CD14-positive monocyte (primary cell): ENCODE data around the gene TSHZ2. TPM values are rescaled to one million over a fixed set of nuclear protein-coding genes. Genes with fewer than 3 reads are reported as not detected.

Experiments used
- DNase-seq, 3 donors: peaks; one replicate each; pipeline ENCODE4 v3.0.0-alpha.2; 2011 to 2022
- H2AFZ ChIP-seq: 2 replicates; pipeline ENCODE4 v1.6.0; 2012; ENCODE audit warnings: mild to moderate bottlenecking, low read depth, low read length, inconsistent platforms; ENCODE audit not compliant: insufficient read depth, poor library complexity, severe bottlenecking
- H3K27ac ChIP-seq, 2 donors: 1 replicate in 1 of 2; 2 replicates in 1 of 2; pipeline ENCODE4 v1.5.1; 2012 to 2013; ENCODE audit warnings: low read length in 2 of 2, control low read depth in 1 of 2, inconsistent platforms in 1 of 2, low read depth in 1 of 2, mild to moderate bottlenecking in 1 of 2
- H3K27me3 ChIP-seq, 2 donors: one replicate each; pipeline versions ENCODE4 v1.6.0 to v1.6.1; 2011 to 2013; ENCODE audit warnings: low read length in 2 of 2; ENCODE audit not compliant: control insufficient read depth in 2 of 2, insufficient read depth in 2 of 2
- H3K36me3 ChIP-seq, 2 donors: replicated peaks in 1 of 2; 1 replicate in 1 of 2; 2 replicates in 1 of 2; pipeline versions ENCODE4 v1.5.1 to v1.6.1; 2012 to 2013; ENCODE audit warnings: low read length in 2 of 2, control low read depth in 1 of 2, inconsistent platforms in 1 of 2, mild to moderate bottlenecking in 1 of 2; ENCODE audit not compliant: insufficient read depth in 2 of 2, control insufficient read depth in 1 of 2
- H3K4me1 ChIP-seq, 2 donors: 1 replicate in 1 of 2; 2 replicates in 1 of 2; pipeline versions ENCODE4 v1.5.1 to v1.6.1; 2012 to 2013; ENCODE audit warnings: low read length in 2 of 2, control low read depth in 1 of 2, inconsistent platforms in 1 of 2, mild to moderate bottlenecking in 1 of 2, moderate library complexity in 1 of 2; ENCODE audit not compliant: insufficient read depth in 2 of 2, control insufficient read depth in 1 of 2
- H3K4me2 ChIP-seq: replicated peaks from 2 replicates; pipeline ENCODE3; 2012; ENCODE audit warnings: low read length, moderate library complexity, mild to moderate bottlenecking; ENCODE audit not compliant: poor library complexity, severe bottlenecking; ENCODE audit errors: extremely low read depth
- H3K4me3 ChIP-seq, 3 experiments: fragments of 200-600 bp in 1 of 3; sonication (generic) in 1 of 3; replicated peaks in 1 of 3; 1 replicate in 2 of 3; 2 replicates in 1 of 3; pipeline ENCODE4 v1.5.1; 2011 to 2013; ENCODE audit warnings: low read length in 3 of 3, mild to moderate bottlenecking in 3 of 3, control low read depth in 2 of 3, low read depth in 2 of 3, inconsistent platforms in 1 of 3, moderate library complexity in 1 of 3
- H3K79me2 ChIP-seq: 2 replicates; pipeline ENCODE4 v1.6.0; 2012; ENCODE audit warnings: mild to moderate bottlenecking, control low read depth, inconsistent platforms, low read length, moderate library complexity; ENCODE audit not compliant: insufficient read depth
- H3K9ac ChIP-seq: 2 replicates; pipeline ENCODE4 v1.6.0; 2017; ENCODE audit warnings: low read length, mild to moderate bottlenecking; ENCODE audit not compliant: insufficient read depth, poor library complexity, severe bottlenecking
- H3K9me3 ChIP-seq, 2 donors: replicated peaks in 1 of 2; 1 replicate in 1 of 2; 2 replicates in 1 of 2; pipeline versions ENCODE4 v1.5.1 to v1.6.1; 2012 to 2013; ENCODE audit warnings: low read length in 2 of 2, control low read depth in 1 of 2; ENCODE audit not compliant: control insufficient read depth in 1 of 2, insufficient read depth in 1 of 2
- H4K20me1 ChIP-seq: 2 replicates; pipeline ENCODE4 v1.6.0; 2012; ENCODE audit warnings: mild to moderate bottlenecking, low read length, control low read depth, moderate library complexity; ENCODE audit not compliant: insufficient read depth
- H3K27ac Mint-ChIP-seq, 7 donors: one replicate each; pipeline ENCODE4 v1.8.0; 2020; ENCODE audit warnings: mild to moderate bottlenecking in 7 of 7, mixed read lengths in 7 of 7, moderate library complexity in 6 of 7, inconsistent platforms in 2 of 7
- H3K27me3 Mint-ChIP-seq, 3 donors: one replicate each; pipeline ENCODE4 v1.8.0; 2021 to 2022; ENCODE audit warnings: low read depth in 3 of 3, mild to moderate bottlenecking in 3 of 3, mixed read lengths in 3 of 3, moderate library complexity in 3 of 3, inconsistent platforms in 1 of 3
- H3K36me3 Mint-ChIP-seq, 2 donors: one replicate each; pipeline ENCODE4 v1.8.0; 2020; ENCODE audit warnings: mixed read lengths in 2 of 2, inconsistent platforms in 1 of 2, mild to moderate bottlenecking in 1 of 2
- H3K4me1 Mint-ChIP-seq: one replicate; pipeline ENCODE4 v1.8.0; 2020; ENCODE audit warnings: mild to moderate bottlenecking, mixed read lengths
- H3K4me3 Mint-ChIP-seq, 2 donors: one replicate each; pipeline ENCODE4 v1.8.0; 2020; ENCODE audit warnings: mild to moderate bottlenecking in 2 of 2, mixed read lengths in 2 of 2, moderate library complexity in 1 of 2
- H3K9me3 Mint-ChIP-seq, 7 donors: one replicate each; pipeline ENCODE4 v1.8.0; 2020 to 2022; ENCODE audit warnings: mixed read lengths in 7 of 7, mild to moderate bottlenecking in 6 of 7, moderate library complexity in 6 of 7, inconsistent platforms in 2 of 7
- WGBS: methylation state at CpG from one replicate; pipeline ENCODE4 v1.1.5; 2013; ENCODE audit warnings: missing lambda C conversion rate; ENCODE audit not compliant: insufficient coverage; 5-methylcytosine and 5-hydroxymethylcytosine counted together
- intact Hi-C, 2 donors: fragments of 100-400 bp; cut with micrococcal nuclease; formaldehyde crosslinking; loops; one replicate each; pipeline versions ENCODE4 v1.15.0 to v1.15.1; 2023
- polyA plus RNA-seq, 3 donors: library from polyadenylated mRNA; depleted of rRNA in 1 of 3; unstranded in 2 of 3; stranded (reverse) in 1 of 3; fragments of 300-500 nt in 2 of 3; fragments of >200 nt in 1 of 3; fragmentation: Illumina TruSeq in 2 of 3; gene quantifications; 1 replicate in 2 of 3; 2 replicates in 1 of 3; pipeline ENCODE4 v1.2.3, GENCODE V29; 2012 to 2021
- TF ChIP-seq, protein P1 (sequence below): fragments of 200-600 bp; IDR thresholded peaks from one replicate; pipeline ENCODE4 v1.8.0; 2022; ENCODE audit warnings: antibody characterized with exemption, mild to moderate bottlenecking

Gene TSHZ2
- polyA plus RNA-seq, 3 donors, result not detected

DNA sequence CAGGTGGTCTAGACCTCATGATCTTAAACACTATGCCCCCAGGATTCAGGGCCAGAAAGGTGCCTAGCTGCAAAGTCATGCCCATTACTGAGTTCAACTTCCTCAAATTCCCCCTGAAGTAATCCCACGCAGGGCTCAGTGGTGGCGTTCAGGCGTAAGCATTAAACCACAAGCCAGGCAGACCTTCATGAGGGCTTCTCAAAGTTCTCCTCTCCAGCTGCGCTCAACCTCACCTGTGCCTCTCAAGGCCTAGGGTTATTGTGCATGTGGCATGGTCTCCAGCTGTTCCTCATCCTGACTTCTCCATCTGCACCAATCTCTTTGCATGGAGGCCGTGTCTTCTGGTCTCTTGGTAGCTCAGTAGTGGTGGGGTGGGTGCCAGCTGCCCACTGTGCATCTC is 113.6 kb downstream of the TSHZ2 start:
- intact Hi-C loops, result no loop called here
- H3K9ac ChIP-seq, result no peak overlapping the region
- H4K20me1 ChIP-seq, result no peaks in the 10 kb centered on the region
- H3K4me1 Mint-ChIP-seq, result no peaks in the 10 kb centered on the region
- WGBS, result 0% methylated on average over 3 of the region's 5 CpGs
- no peaks in the 10 kb centered on the region for H3K4me1 ChIP-seq
- H3K27ac ChIP-seq, result no peak overlapping the region
- H3K4me3 ChIP-seq, result no peak overlapping the region
- H3K4me2 ChIP-seq, result no peak overlapping the region
- no peaks in the 10 kb centered on the region for H3K27me3 Mint-ChIP-seq
- H3K9me3 ChIP-seq, result no peaks in the 10 kb centered on the region
- no peaks in the 10 kb centered on the region for H3K36me3 ChIP-seq
- no peak overlapping the region for H2AFZ ChIP-seq
- H3K4me3 Mint-ChIP-seq, result no peak overlapping the region
- no peak for DNase-seq
- peaks cover 0 to 3% (median 0%) of the 10 kb centered on the region in 7 donors for H3K9me3 Mint-ChIP-seq
- H3K36me3 Mint-ChIP-seq, result no peaks in the 10 kb centered on the region
- no peaks in the 10 kb centered on the region for H3K27me3 ChIP-seq
- H3K27ac Mint-ChIP-seq, result no peak overlapping the region
- H3K79me2 ChIP-seq, result no peaks in the 10 kb centered on the region
- TF ChIP-seq, protein P1, sequence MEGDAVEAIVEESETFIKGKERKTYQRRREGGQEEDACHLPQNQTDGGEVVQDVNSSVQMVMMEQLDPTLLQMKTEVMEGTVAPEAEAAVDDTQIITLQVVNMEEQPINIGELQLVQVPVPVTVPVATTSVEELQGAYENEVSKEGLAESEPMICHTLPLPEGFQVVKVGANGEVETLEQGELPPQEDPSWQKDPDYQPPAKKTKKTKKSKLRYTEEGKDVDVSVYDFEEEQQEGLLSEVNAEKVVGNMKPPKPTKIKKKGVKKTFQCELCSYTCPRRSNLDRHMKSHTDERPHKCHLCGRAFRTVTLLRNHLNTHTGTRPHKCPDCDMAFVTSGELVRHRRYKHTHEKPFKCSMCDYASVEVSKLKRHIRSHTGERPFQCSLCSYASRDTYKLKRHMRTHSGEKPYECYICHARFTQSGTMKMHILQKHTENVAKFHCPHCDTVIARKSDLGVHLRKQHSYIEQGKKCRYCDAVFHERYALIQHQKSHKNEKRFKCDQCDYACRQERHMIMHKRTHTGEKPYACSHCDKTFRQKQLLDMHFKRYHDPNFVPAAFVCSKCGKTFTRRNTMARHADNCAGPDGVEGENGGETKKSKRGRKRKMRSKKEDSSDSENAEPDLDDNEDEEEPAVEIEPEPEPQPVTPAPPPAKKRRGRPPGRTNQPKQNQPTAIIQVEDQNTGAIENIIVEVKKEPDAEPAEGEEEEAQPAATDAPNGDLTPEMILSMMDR, result no peak

DNA sequence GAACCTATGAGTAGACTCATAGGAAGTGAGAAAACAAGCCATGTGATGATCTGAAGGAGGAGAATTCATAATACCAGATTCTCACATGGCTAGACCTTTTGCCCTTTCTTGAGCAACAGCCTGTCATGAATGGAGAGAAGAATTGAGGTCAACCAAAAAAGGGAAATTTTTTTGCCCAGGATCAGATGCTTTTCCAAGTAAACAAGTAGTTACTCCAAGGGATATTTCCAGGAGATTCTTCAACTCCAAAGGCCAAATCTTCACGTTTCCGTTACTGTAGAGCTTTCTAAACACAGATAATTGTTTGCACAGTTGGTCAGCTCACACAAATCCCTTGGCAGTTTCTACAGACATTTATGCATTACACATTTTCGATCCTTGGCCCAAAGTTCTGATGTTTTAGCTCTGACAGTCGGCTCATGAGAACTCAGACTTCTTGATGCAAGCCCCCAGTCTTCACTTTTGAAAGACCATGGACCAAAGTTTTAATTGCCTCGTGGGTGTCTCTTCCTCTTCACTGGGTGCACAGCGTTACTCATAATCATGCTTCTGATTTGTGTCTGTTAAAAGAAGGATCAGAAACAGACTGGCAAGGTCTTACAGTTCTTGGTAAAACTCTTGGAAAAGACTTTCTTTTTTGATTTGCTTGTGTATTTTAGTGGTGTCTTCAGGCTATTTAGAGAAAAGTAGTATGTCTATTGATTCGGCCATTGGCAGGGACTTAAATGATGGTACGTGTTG is 115.0 kb downstream of the TSHZ2 start:
- TF ChIP-seq, protein P1, result no peak
- no peaks in the 10 kb centered on the region for H3K36me3 Mint-ChIP-seq
- no peaks in the 10 kb centered on the region for H3K27me3 Mint-ChIP-seq
- no peaks in the 10 kb centered on the region for H3K4me1 ChIP-seq
- no peaks in the 10 kb centered on the region for H3K36me3 ChIP-seq
- H3K4me1 Mint-ChIP-seq, result no peaks in the 10 kb centered on the region
- intact Hi-C loops, result no loop called here
- no peak overlapping the region for H3K9ac ChIP-seq
- 92% methylated on average over 7 of the region's 8 CpGs for WGBS
- no peak overlapping the region for H3K27ac Mint-ChIP-seq
- no peaks in the 10 kb centered on the region for H4K20me1 ChIP-seq
- H3K4me3 Mint-ChIP-seq, result no peak overlapping the region
- H3K4me3 ChIP-seq, result no peak overlapping the region
- peaks cover 0 to 3% (median 0%) of the 10 kb centered on the region in 7 donors for H3K9me3 Mint-ChIP-seq
- no peaks in the 10 kb centered on the region for H3K27me3 ChIP-seq
- no peak overlapping the region for H3K27ac ChIP-seq
- no peak for DNase-seq
- H3K79me2 ChIP-seq, result no peaks in the 10 kb centered on the region
- H3K4me2 ChIP-seq, result no peak overlapping the region
- H2AFZ ChIP-seq, result no peak overlapping the region
- no peaks in the 10 kb centered on the region for H3K9me3 ChIP-seq
